SU-DHL-6 (cell line): ENCODE data around the gene KCNJ18.

Source experiments
- EZH2phosphoT487 ChIP-seq: fragments of 200-600 bp; sonication (generic), shearing (Covaris generic); conservative IDR thresholded peaks from 2 replicates; pipeline ENCODE4 v1.6.1; 2018; ENCODE audit warnings: mild to moderate bottlenecking, antibody characterized with exemption, low read length, moderate library complexity, mixed read lengths
- TF ChIP-seq, protein P1 (sequence below): fragments of 200-600 bp; sonication (generic); IDR thresholded peaks from one replicate; pipeline ENCODE4 v1.5.1; 2017; ENCODE audit warnings: antibody characterized with exemption, mild to moderate bottlenecking, low read length, moderate library complexity; ENCODE audit not compliant: insufficient read depth, poor library complexity, severe bottlenecking

DNA sequence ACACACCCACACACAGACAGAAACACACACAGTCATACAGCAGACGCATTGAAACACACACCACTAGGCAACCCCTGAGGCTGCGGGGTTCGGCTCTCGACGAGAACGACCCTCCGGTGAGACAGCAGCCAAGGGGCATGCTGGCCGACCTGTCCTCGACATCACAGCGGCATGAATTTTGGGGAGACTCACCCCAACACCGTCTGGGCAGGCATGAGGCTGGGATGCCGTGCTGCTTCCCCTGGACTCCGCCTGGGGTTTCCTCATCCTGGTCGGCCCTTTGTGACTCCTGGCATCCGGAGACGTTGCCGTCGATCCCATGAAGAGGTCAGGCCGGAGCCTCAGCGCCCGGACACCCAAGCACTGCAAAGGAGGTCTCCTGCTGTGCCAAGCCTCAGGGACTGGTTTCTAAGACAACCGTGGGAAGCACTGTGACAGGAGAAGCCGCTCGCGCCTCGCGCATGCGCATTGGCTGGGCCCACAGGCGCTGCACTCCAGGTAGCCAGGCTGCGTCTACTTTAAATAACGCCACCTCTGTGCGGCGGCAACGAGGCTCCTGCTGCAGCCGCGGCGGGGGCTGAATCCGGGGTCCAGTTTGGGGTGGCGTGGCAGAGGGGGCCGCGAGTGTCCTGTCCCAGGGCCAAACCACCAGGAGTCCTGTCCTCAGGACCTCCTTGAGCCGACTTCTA is 13.8 kb upstream of the KCNJ18 start:
- TF ChIP-seq, protein P1, sequence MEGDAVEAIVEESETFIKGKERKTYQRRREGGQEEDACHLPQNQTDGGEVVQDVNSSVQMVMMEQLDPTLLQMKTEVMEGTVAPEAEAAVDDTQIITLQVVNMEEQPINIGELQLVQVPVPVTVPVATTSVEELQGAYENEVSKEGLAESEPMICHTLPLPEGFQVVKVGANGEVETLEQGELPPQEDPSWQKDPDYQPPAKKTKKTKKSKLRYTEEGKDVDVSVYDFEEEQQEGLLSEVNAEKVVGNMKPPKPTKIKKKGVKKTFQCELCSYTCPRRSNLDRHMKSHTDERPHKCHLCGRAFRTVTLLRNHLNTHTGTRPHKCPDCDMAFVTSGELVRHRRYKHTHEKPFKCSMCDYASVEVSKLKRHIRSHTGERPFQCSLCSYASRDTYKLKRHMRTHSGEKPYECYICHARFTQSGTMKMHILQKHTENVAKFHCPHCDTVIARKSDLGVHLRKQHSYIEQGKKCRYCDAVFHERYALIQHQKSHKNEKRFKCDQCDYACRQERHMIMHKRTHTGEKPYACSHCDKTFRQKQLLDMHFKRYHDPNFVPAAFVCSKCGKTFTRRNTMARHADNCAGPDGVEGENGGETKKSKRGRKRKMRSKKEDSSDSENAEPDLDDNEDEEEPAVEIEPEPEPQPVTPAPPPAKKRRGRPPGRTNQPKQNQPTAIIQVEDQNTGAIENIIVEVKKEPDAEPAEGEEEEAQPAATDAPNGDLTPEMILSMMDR = no peak
- TF ChIP-seq EZH2phosphoT487 = no peak
